IPS-15b (cell line): Measurements from ENCODE around the gene HYAL4.

Source experiments
- H3K27me3 ChIP-seq: one replicate; pipeline ENCODE4 v1.6.1; 2013; ENCODE audit warnings: low read length; ENCODE audit not compliant: control insufficient read depth, insufficient read depth
- H3K36me3 ChIP-seq: one replicate; pipeline ENCODE4 v1.6.1; 2013; ENCODE audit warnings: low read length; ENCODE audit not compliant: control insufficient read depth, insufficient read depth
- H3K4me1 ChIP-seq: one replicate; pipeline ENCODE4 v1.6.1; 2013; ENCODE audit warnings: mild to moderate bottlenecking, low read length; ENCODE audit not compliant: control insufficient read depth, insufficient read depth
- H3K4me3 ChIP-seq: one replicate; pipeline ENCODE4 v1.5.1; 2013; ENCODE audit warnings: low read depth, low read length
- H3K9ac ChIP-seq: one replicate; pipeline ENCODE4 v1.6.1; 2013; ENCODE audit warnings: low read depth, mild to moderate bottlenecking, low read length
- H3K9me3 ChIP-seq: one replicate; pipeline ENCODE4 v1.6.1; 2013; ENCODE audit warnings: mild to moderate bottlenecking, low read length; ENCODE audit not compliant: control insufficient read depth, insufficient read depth

Gene HYAL4, protein sequence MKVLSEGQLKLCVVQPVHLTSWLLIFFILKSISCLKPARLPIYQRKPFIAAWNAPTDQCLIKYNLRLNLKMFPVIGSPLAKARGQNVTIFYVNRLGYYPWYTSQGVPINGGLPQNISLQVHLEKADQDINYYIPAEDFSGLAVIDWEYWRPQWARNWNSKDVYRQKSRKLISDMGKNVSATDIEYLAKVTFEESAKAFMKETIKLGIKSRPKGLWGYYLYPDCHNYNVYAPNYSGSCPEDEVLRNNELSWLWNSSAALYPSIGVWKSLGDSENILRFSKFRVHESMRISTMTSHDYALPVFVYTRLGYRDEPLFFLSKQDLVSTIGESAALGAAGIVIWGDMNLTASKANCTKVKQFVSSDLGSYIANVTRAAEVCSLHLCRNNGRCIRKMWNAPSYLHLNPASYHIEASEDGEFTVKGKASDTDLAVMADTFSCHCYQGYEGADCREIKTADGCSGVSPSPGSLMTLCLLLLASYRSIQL

DNA sequence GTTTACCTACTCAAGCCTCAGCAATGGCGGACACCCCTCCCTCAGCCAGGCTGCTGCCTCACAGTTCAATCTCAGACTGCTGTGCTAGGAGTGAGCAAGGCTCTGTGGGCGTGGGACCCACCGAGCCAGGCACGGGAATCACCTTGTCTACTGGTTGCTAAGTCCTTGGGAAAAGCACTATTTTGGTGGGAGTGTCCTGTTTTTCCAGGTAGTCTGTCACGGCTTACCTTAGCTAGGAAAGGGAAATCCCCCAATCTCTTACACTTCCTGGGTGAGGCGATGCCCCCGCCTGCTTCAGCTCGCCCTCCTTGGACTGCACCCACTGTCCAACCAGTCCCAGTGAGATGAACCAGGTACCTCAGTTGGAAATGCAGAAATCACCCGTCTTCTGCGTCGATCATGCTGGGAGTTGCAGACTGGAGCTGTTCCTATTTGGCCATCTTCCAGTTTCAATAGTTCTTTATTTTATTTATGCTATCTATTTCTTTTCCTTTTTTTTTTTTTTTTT, at the start of gene HYAL4:
TSS of gene HYAL4 (plus strand) at position 458 of the 508 bp plus-strand sequence. CDS start 23,105 bp downstream, outside the sequence.
- no peaks in the 10 kb centered on the region for H3K36me3 ChIP-seq
- no peak within 1 kb of the TSS for H3K9ac ChIP-seq
- no peaks in the 10 kb centered on the region for H3K9me3 ChIP-seq
- no peak within 1 kb of the TSS for H3K4me3 ChIP-seq
- H3K4me1 ChIP-seq = no peaks in the 10 kb centered on the region
- no peaks in the 10 kb centered on the region for H3K27me3 ChIP-seq

DNA sequence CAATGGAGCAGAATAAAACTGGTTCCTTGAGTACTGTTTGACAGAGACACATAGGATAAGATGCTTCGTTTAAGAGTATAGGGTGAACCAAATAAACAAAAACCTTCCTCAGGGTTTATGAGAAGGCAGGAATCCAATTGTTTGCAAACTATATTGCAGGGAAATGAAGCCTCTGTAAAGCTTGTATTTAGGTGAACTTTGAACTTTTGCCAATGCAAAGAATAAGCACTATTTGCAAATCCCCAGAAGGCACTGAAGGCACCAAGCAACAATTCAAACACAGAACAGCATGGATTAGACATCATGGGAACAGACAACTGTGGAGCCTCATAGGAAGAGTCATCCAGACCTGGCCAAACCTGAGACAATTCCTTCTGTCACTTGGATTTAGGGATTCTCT, 49.1 kb upstream of the HYAL4 start:
- Histone ChIP-seq H3K9ac (no peak overlapping the region), H3K4me3 (no peak overlapping the region), H3K4me1 (peaks cover 6% of the 10 kb centered on the region), H3K36me3 (no peaks in the 10 kb centered on the region), H3K9me3 (no peaks in the 10 kb centered on the region), H3K27me3 (no peaks in the 10 kb centered on the region)

DNA sequence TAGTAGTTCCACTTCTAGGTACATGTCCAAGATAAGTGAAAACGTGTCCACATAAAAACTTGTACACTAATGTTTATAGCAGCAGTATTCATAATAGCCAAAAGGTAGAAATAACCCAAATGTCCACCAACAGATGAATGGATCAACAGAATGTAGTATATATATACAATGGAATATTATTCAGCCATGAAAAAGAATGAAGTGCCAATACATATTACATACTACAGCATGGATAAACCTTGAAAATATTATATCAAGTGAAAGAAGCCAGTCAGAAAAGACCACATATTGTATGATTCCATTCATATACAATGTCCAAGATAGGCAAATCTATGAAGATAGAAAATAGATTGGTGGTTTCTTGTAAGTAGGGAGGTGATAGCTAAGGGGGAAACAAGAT, 48.4 kb upstream of the HYAL4 start:
- peaks cover 6% of the 10 kb centered on the region for H3K4me1 ChIP-seq
- no peaks in the 10 kb centered on the region for H3K9me3 ChIP-seq
- H3K27me3 ChIP-seq = no peaks in the 10 kb centered on the region
- no peak overlapping the region for H3K9ac ChIP-seq
- H3K36me3 ChIP-seq = no peaks in the 10 kb centered on the region
- no peak overlapping the region for H3K4me3 ChIP-seq

DNA sequence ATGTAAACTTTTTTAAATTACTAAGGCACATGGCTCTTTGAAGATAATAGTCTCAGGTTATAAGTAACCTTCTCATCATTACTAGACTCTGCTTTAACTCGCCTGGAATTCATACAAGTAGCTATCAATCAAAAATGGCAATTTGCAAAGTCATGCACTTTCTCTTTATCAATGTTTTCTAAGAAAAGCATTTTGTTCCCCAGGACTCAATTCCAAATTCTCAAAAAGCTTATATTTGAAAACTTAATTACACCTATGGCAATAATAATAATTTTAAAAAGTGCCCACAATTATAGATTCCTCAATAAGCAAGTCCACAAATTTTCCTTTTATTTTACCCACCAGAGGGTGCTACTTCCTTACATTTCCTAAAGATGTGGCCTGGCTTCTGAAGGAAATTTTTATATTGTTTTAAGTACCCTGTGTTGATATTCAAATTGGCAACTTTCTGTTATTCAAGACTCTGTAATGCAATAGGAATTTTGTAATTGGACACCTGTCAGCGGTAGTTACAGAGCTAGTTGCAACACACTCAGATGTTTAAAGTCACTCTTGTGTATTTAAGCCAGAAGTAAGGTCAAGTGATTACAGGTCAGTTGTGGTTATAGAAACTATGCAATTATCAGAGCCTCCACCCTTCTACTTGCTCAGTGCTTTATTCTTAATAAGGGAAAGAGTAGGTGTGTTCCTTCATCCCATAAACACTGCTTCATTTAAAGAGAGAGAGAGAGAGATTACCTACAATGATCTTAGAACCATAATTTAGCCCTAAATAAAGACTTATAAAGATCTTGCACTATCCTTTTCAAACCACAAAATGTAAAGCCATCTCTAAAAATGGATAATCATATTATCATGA, 47.1 kb upstream of the HYAL4 start:
- H3K9me3 ChIP-seq = no peaks in the 10 kb centered on the region
- no peak overlapping the region for H3K4me3 ChIP-seq
- no peak overlapping the region for H3K9ac ChIP-seq

DNA sequence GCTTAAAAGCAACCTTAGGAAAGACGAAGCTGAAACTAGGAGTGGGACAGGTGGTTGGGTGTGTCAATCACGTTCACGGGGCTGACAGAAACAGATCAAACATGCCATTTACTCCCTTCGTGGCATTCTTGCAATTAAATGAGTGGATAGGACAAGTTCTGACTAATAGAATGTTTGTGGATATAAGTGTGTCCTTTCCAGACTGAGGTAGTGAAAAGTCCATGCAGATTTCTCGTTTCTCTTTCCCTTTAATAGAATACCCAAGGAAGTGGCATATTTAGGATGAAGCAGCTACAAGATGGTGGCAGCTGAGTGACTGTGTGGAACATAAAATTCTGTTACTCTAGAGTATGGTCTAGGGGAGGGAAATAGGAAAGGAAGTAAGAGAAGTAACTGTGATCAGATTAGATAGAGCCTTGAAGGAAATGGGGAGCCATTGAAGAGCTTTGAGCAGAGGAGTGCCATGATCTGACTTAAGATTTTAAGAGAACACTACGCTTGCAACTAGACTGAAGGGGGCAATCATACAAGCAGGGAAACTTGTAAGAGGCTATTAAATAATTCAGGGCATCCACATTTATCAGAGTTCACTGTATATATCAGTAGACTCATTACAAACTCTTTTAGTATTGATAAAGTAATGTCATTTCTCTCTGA, 46.3 kb upstream of the HYAL4 start:
- peaks cover 6% of the 10 kb centered on the region for H3K4me1 ChIP-seq
- H3K9me3 ChIP-seq = no peaks in the 10 kb centered on the region
- no peak overlapping the region for H3K4me3 ChIP-seq
- no peaks in the 10 kb centered on the region for H3K36me3 ChIP-seq
- no peaks in the 10 kb centered on the region for H3K27me3 ChIP-seq
- no peak overlapping the region for H3K9ac ChIP-seq

More for the DNA sequence above, 47.1 kb upstream of the HYAL4 start:
- H3K27me3 ChIP-seq = no peaks in the 10 kb centered on the region
- no peaks in the 10 kb centered on the region for H3K36me3 ChIP-seq
- peaks cover 6% of the 10 kb centered on the region for H3K4me1 ChIP-seq

DNA sequence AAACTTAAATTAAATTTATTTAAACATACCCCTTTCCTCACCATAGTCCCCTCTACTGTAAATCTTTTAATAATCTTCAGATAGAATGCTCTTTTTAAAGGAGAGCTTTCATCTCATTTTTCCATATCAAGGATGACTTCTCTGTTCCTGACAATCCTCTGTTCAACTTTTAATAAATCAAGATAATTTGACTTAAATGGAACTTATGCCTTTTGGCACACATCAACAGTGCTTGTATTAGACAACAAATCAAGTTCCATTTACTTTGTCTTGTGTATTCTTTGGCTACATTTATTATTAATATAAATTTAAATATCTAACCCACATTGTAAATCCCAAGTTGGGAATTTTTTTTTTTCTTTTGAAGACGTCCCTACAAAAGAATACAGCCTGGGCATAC, 42.7 kb upstream of the HYAL4 start:
- no peaks in the 10 kb centered on the region for H3K36me3 ChIP-seq
- H3K27me3 ChIP-seq = no peaks in the 10 kb centered on the region
- peaks cover 6% of the 10 kb centered on the region for H3K4me1 ChIP-seq
- no peaks in the 10 kb centered on the region for H3K9me3 ChIP-seq
- no peak overlapping the region for H3K9ac ChIP-seq
- no peak overlapping the region for H3K4me3 ChIP-seq

DNA sequence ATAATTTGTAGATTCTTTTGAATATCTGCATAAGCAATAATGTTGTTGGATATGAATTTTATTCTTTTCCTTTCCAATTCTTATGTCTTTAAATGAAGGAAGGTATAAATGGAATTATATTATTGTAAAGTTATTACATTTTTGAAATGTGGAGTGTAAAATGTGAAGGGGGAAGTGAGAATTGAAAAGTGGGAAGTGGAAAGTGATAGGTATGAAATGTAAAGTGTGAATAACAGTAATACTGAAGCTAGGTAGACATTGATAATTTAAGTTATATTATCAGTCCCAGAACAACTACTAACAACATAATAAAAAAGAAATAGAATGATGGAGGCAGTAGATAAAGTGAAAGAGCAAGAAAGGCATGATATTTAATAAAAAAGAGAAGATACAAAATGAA, 39.7 kb upstream of the HYAL4 start:
- H3K4me1 ChIP-seq = no peaks in the 10 kb centered on the region
- H3K36me3 ChIP-seq = no peaks in the 10 kb centered on the region
- H3K4me3 ChIP-seq = no peak overlapping the region
- H3K27me3 ChIP-seq = no peaks in the 10 kb centered on the region
- H3K9me3 ChIP-seq = no peaks in the 10 kb centered on the region
- no peak overlapping the region for H3K9ac ChIP-seq

DNA sequence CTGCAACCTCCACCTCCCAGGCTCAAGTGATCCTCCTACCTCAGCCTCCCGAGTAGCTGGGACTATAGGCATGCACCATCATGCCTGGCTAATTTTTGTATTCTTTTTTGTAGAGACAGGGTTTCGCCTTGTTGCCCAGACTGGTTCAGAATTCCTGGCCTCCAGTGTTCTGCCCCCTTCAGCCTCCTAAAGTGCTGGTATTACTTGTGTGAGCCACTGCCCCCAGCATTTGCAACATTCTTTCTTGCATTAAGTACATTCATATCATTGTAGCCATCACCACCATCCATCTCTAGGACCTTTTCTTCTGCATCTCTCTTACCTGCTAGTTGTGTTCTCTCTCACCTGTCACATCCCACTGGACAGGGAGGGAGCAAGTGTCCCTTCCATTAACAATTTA, 35.5 kb upstream of the HYAL4 start:
- no peaks in the 10 kb centered on the region for H3K4me1 ChIP-seq
- H3K27me3 ChIP-seq = no peaks in the 10 kb centered on the region
- H3K9ac ChIP-seq = no peak overlapping the region
- H3K36me3 ChIP-seq = no peaks in the 10 kb centered on the region
- no peaks in the 10 kb centered on the region for H3K9me3 ChIP-seq
- no peak overlapping the region for H3K4me3 ChIP-seq

DNA sequence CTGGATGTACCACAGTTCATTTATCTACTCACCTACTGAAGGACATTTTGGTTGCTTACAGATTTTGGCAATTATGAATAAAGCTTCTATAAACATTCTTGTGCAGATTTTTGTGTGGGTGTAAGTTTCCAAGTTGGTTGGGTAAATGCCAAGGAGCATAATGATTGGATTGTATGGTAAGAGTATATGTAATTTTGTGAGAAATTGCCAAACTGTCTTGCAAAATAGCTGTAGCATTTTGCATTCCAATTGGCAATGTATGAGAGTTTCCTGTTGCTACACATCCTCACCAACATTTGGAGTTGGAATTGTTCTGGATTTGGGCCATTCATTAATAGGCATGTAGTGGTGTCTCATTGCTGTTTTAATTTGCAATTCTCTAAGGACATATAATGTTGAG, 33.9 kb upstream of the HYAL4 start:
- Histone ChIP-seq H3K4me1 (no peaks in the 10 kb centered on the region), H3K4me3 (no peak overlapping the region)

DNA sequence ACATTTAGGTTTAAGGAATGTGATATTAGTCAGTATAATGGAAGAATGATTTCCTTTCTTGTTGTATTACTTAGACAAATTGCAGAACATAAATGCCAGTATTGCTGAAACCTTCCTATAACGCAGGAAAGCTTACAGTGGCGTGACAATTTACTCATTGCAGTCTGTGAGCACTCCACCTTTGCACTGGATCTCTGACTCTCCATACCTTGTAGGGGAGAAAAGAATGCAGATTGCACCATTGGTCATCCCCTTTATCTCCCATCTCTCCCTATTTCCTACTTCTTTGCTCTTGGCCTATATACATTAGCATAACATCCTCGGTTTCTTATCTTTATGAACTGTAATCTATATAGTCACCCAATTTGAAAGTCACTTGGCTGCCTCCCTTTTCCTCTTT, 28.1 kb upstream of the HYAL4 start:
- Histone ChIP-seq H3K4me3 (no peak overlapping the region), H3K36me3 (no peaks in the 10 kb centered on the region), H3K9me3 (no peaks in the 10 kb centered on the region), H3K4me1 (no peaks in the 10 kb centered on the region), H3K27me3 (no peaks in the 10 kb centered on the region), H3K9ac (no peak overlapping the region)

More for the DNA sequence above, 33.9 kb upstream of the HYAL4 start:
- Histone ChIP-seq H3K9ac (no peak overlapping the region), H3K36me3 (no peaks in the 10 kb centered on the region), H3K9me3 (no peaks in the 10 kb centered on the region), H3K27me3 (no peaks in the 10 kb centered on the region)

DNA sequence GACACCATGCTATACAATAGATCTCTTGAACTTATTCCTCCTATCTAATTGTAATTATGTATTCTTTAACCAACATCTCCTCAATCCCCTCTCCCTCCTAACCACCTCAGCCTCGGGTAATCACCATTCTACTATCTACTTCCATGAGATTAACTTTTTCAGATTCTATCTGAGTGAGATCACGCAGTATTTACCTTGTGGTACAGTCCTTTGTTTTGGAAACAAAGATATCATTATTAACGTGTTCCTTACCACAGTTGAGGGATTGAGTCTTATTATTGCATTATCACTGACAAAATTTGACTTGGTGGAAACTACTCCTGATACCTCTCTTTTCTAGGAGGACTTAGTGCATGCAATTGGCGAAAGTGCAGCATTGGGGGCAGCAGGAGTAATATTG, 26.0 kb upstream of the HYAL4 start:
- H3K36me3 ChIP-seq = no peaks in the 10 kb centered on the region

More for the DNA sequence above, 26.0 kb upstream of the HYAL4 start:
- Histone ChIP-seq H3K4me1 (no peaks in the 10 kb centered on the region), H3K27me3 (no peaks in the 10 kb centered on the region), H3K9ac (no peak overlapping the region), H3K9me3 (no peaks in the 10 kb centered on the region), H3K4me3 (no peak overlapping the region)
